Cardiac muscle cell (in vitro differentiated cells and primary cell): ENCODE data around the gene KDM3B. TPM values are rescaled to one million over a fixed set of nuclear protein-coding genes. Genes with fewer than 3 reads are reported as not detected.

ENCODE experiments used
- DNase-seq, 2 donors: peaks; one replicate each; pipeline versions ENCODE4 v3.0.0 to v3.0.0-alpha.2; 2010 to 2017; ENCODE audit warnings: low read depth in 1 of 2, low spot score in 1 of 2
- H3K27ac ChIP-seq: fragments of 200-600 bp; sonication (generic); 2 replicates; pipeline ENCODE4 v1.5.1; 2016
- H3K27me3 ChIP-seq: fragments of 200-600 bp; sonication (generic); 2 replicates; pipeline ENCODE4 v1.6.0; 2016; ENCODE audit warnings: control low read depth
- H3K36me3 ChIP-seq: fragments of 200-600 bp; sonication (generic); 2 replicates; pipeline ENCODE4 v1.5.1; 2016; ENCODE audit warnings: control low read depth
- H3K4me1 ChIP-seq: fragments of 200-600 bp; sonication (generic); 2 replicates; pipeline ENCODE4 v1.8.1; 2017; ENCODE audit warnings: low read depth, mild to moderate bottlenecking, mixed run types
- H3K4me3 ChIP-seq: fragments of 200-600 bp; sonication (generic); 2 replicates; pipeline ENCODE4 v1.5.1; 2016; ENCODE audit warnings: mild to moderate bottlenecking
- H3K9me3 ChIP-seq: fragments of 200-600 bp; sonication (generic); 2 replicates; pipeline ENCODE4 v1.5.1; 2017; ENCODE audit warnings: low read depth, mild to moderate bottlenecking, control low read depth
- CTCF ChIP-seq: IDR thresholded peaks from 2 replicates; pipeline ENCODE4 v1.5.1; 2012; ENCODE audit warnings: low read depth, mild to moderate bottlenecking, low read length
- polyA plus RNA-seq: library from polyadenylated mRNA; unstranded; fragments of >200 nt; fragmentation: Nextera tagmentation; extraction: Ambion mirVana; gene quantifications from 2 replicates; pipeline ENCODE4 v1.2.1, GENCODE V29; 2016
- total RNA-seq: library from RNA; depleted of rRNA; stranded (reverse); fragments of >200 nt; gene quantifications from 2 replicates; pipeline ENCODE4 v1.2.3, GENCODE V29; 2016

Gene KDM3B
- total and polyA plus RNA-seq, 2 experiments from 2014 or later: 36.5 to 99.2 TPM

GRCh38 chr5:138466900-138467710 lies 114.6 kb downstream of the KDM3B start:
- peak in 1 of 2 donors; percentile 60 for DNase-seq
- no peaks in the 10 kb centered on the region for H3K9me3 ChIP-seq
- no peak overlapping the region for H3K4me3 ChIP-seq
- TF ChIP-seq CTCF: no peak
- peaks cover 15% of the 10 kb centered on the region for H3K27me3 ChIP-seq
- peaks cover 11% of the 10 kb centered on the region for H3K4me1 ChIP-seq
- no peak overlapping the region for H3K27ac ChIP-seq
- no peaks in the 10 kb centered on the region for H3K36me3 ChIP-seq

GRCh38 chr5:138467711-138468132 lies 115.2 kb downstream of the KDM3B start:
- H3K27me3 ChIP-seq: peaks cover 15% of the 10 kb centered on the region
- peaks cover 11% of the 10 kb centered on the region for H3K4me1 ChIP-seq
- no peak overlapping the region for H3K27ac ChIP-seq
- DNase-seq: peak in 1 of 2 donors; percentile 51
- H3K36me3 ChIP-seq: no peaks in the 10 kb centered on the region
- H3K4me3 ChIP-seq: no peak overlapping the region
- H3K9me3 ChIP-seq: no peaks in the 10 kb centered on the region
- no peak for TF ChIP-seq CTCF

- Histone ChIP-seq H3K27me3 (peaks cover 15% of the 10 kb centered on the region), H3K27ac (no peak overlapping the region), H3K36me3 (no peaks in the 10 kb centered on the region), H3K4me3 (no peak overlapping the region), H3K4me1 (peaks cover 10% of the 10 kb centered on the region), H3K9me3 (no peaks in the 10 kb centered on the region)
- peak in 1 of 2 donors; percentile 60 for DNase-seq
- no peak for TF ChIP-seq CTCF
Observed at GRCh38 chr5:138468133-138468965, 115.9 kb downstream of the KDM3B start.

- H3K9me3 ChIP-seq: no peaks in the 10 kb centered on the region
- peaks cover 7% of the 10 kb centered on the region for H3K4me1 ChIP-seq
- peaks cover 15% of the 10 kb centered on the region for H3K27me3 ChIP-seq
- H3K27ac ChIP-seq: no peak overlapping the region
- no peak overlapping the region for H3K4me3 ChIP-seq
- TF ChIP-seq CTCF: no peak
- H3K36me3 ChIP-seq: no peaks in the 10 kb centered on the region
- peak in 1 of 2 donors; percentile 72 for DNase-seq
Observed at GRCh38 chr5:138468966-138469539, 116.6 kb downstream of the KDM3B start.

- Histone ChIP-seq H3K9me3 (no peaks in the 10 kb centered on the region), H3K4me3 (no peak overlapping the region), H3K4me1 (peaks cover 7% of the 10 kb centered on the region), H3K27ac (no peak overlapping the region), H3K36me3 (no peaks in the 10 kb centered on the region), H3K27me3 (peaks cover 15% of the 10 kb centered on the region)
- no peak for TF ChIP-seq CTCF
- DNase-seq: peak in 1 of 2 donors; percentile 81
Observed at GRCh38 chr5:138469540-138470321, 117.2 kb downstream of the KDM3B start.
